Activated CD8-positive, alpha-beta memory T cell treated with anti-CD3 and anti-CD28 coated beads, Interleukin-2, amount 50 U/mL, for 48 hours (primary cell): ENCODE data around the gene PEMT.

Experiments
- DNase-seq: peaks from one replicate; pipeline ENCODE4 v3.0.0-alpha.2; 2020

PEMT gene

DNA sequence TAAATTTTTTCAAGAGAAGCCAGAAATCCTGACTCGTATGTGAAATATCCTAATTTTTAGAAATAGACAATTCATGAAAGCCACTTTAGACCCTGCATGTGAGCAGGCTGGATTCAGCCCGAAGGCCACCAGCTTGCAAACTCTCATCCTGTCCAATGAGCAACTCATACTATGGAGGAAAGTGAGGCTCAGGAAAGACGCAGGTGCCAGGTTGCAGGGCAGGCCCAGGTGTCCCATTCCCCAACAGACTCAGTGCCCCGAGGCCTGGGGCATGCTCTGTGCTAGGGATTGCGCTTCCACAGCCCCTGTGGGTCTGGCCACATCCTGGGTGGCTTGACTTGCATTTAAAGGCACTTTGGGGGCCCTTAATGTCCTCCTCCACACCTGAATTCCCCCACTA lies 78.6 kb downstream of the PEMT start:
- no peak for DNase-seq

DNA sequence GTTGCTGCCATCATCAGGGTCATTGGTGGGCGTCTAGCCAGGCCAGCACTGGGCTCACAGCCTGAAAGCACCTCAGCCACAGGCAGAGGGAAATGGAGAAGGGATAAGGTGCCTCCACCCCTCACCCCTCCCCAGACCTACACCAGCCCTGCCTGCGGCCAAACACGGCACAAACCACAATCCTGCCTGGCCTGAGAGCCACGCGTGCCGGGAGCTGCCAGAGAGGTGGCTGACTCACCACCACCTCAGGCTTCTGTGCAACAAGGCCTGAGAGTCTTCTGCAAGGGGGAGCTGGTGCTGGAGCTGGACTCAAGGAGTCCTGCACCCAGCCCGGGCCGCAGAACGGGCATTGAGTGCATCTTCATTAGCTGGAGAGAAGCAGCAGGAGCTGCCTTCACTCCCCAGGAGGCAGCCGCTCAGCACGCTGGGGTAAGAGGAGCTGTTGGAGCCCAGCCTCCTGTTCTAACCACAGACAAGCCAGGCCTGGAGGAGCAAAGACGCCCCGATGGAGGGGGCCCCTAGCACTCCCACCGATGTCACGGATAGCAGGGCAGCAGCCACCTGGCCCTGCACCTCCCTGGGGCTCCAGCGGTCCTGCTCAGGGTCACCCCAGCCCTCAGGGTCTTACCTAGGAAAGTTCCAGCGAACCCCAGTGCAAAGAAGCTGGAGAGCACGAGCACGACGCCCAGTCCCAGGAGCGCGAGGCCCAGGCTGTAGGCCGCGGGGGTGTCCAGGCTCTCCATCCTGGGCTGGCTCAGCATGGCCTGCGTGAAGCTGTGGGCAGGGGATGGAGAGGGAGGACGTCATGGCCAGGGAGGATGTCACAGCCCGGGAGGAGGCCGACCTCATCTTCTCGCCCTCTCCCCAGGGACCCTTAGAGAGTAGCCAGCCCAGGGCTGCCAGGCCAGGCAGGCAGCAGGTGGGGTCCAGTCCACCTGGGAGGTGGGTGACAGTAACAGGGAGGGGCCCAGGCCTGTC lies 79.3 kb downstream of the PEMT start:
- DNase-seq, result no peak

DNA sequence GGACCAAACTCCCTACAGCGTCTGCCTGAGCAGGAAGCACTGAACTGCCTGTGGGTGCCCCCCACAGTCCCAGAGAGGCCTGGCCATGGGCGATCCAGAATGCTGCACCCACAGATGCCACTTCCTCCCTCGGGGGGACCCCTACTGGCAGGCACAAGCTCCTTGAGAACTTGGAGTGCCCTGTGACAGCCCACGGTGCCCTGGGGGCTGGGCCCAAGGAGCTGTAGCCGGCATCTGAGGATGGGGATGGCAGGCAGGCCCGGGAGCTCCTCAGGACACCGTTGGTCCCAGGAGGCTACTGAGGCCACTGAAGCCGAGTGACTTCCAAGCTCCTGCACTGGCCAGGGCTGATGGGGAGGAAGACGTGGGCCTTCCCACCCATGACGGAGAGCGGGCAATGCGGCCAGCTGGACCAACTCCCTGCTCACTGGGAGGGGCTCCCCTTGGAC lies 80.2 kb downstream of the PEMT start:
- DNase-seq, result no peak

DNA sequence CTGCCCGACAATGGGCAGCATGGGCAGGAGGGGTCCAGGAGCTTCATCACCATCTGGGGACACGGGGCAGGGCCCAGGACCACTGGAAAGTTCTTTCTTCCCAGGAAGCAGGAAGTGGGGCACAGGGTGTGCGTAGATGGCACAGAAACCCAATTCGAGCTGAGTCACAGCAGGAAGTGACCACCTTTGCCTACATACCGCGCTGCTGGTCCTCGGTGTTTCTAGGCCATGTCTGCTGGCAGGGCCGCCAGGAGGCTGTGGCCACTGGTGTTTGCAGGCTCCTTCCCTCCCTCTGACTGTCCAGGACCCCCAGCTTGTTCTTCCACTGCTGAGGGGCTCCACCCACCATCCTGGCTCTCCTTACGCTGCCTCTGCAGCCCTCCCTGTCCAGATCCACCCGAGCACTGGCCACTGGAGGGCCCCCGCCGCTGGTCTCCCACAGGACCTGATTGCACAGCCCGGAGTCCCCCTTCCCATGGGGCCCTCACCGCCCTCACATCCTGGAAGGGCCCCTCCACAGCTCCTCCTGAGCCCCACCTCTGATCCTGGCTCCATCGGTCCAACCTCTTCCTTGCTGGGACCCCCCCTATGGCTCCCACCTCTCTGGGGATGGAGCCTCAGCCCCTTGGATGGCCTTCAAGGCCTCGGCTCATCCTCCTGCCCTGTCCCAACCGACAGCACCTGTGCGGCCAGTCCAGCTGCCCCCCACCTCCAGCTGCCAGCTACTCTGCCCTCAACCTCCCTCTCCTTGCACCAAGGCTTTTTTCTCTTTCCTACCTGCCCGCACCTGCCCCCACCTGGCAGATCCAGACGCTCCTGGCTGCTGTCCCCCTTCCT lies 80.8 kb downstream of the PEMT start:
- no peak for DNase-seq

DNA sequence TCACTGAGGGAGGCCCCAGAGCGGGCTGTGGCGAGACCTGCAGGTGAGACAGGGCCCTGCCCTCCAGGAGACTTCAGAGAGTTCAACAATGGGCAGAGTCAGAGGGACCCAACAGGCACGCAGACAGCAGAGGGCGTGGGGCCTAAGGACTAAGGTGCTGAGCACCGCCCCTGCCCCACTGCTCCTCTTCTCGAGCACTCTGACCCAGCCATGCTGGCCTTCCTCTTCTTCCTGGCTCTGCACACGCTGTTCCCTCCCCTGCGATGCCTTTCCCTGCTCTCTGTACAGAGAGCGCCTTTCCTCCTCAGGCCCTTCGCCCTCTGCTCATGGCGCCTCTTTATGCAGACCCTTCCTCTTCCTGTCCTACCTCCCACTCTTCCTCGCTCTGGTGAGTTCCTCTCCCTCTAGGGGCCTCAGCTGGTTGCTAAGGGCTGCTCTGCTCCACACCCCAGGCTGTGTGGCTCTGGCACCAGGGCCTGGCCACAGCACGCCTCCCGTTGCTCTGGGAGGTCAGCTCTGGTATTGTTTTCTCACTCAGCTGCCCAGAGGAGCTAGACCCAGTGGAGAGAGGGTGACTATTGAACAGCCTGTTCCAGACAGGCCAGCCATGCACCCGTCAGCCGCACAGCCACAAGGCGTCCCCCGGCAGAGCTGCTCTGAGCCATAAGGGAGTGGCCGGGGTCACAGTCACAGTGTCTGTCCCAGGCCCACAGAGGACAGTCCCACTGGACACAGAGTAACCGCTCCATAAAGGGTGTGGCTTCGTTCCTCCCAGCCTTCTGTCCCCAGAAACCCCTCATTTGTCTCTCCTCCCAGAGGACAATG lies 81.7 kb downstream of the PEMT start:
- no peak for DNase-seq

DNA sequence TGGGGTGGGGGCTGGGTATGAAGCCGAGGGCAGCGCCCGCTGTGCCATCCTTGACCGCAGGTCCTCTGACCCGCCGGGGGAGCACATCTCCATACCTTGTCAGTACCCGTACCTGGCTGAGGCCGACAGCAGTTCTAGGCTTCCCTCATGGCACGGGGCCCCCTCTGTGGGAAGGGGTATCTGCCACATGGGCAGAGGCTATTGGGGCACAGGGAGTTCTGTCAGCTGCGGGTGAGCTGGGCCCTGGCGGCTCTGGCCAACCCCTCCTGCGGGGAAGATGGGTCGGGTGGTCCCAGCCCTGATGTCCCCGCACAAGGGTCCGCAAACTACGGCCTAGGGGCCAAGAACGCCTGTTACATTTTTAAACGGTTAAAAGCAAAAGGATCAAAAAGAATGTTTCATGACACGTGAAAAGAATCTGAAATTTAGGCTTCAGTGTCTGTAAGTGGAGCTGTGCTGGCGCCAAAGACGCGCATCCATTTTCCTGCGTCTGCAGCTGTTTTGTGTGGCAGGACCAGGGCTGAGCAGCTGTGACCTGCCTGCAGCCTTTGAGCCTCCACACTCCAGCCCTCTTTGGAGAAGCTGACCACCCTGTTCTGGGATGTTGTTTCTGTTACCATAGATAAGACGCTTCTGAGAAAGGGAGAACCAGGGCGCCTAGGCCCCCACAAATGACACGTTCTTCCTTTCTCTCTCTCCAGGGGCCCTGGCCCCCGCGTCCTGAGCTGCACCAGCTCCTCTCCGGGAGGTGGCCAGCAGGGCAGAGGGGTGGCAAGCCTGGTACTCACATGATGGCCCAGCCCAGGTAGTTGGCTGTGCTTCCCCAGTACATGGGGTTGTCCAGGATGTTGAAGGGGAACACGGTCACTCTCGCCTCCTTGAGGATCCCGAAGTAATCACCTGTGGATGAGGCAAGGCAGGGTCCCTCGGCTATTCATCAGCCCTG lies 82.6 kb downstream of the PEMT start:
- no peak for DNase-seq

DNA sequence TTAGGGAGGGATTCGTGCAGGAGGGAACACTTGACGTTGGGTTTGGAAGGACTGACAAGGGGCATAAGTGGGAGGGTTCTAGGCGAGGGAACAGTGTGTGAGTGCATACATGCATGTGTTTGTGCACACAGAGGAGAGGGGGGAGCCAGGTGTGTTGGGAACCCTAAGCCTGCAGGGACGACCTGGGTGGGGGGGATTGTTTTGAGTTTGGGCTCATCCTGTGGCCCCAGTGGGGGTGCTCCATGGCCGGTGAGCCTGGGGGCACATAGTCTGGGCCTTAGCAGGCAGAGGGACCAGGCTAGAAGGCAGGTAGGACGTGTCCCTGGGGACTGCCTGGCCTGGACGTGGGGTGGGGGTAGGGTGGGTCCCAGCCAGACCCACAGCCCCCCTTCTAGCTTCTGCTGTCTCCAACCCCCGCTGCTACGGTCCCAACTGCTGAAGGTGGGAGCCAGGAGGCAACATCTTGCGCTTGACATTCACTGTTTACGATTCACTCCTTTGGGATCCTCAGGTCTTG lies 83.4 kb downstream of the PEMT start:
- DNase-seq, result no peak

DNA sequence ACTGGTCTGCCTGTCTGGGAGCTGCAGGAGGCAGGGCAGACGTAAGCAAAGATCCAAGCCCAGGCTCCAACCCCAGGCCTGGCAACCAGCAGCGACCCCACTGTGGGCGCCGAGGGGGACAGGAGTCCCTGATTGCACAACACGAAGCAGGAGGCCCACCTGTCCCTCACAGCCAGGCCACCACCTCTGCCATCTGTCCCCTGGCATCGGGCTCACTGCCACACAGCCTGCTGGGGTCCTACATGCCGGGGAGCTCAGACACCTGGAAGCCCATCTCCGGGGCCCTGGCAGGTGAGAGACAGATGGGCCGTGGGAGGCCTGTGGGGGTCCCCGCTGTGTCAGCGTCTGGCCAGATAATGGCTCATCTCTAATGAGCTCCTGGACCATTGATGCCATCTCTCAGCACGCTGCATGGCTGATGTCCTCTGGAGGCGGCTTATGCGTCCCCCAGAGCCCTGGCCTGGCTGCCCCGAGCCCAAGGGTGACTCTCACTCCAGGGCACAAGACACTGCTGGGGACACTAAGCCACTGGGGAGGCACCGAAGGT lies 84.0 kb downstream of the PEMT start:
- DNase-seq, result no peak

DNA sequence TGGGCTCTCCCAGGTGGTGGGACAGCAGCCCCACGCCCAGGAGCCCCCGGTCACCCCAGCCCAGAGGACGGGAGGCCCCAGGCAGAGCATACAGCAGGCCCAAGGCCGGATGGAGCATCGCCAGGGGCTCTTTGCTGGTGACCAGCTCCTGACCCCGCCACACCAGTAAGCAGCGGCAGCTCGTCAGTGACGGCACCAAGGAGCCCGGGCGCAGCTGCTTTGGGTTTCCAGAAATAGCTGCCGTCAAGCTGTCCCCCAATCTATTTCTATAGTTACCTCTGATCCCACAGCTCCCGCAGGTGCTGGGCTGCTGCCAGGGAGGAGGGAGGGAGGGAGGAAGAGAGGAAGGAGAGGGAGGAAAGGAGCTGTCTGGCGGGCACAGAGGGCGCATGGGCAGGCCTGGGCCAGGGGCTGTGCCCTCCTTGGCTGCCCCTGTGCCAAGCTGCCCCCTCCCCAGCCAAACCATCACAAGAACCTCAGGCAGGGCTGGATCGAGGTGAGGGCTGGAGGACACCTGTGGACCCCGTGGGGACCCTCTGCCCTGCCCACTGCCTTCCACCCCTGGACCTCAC lies 84.5 kb downstream of the PEMT start:
- no peak for DNase-seq

DNA sequence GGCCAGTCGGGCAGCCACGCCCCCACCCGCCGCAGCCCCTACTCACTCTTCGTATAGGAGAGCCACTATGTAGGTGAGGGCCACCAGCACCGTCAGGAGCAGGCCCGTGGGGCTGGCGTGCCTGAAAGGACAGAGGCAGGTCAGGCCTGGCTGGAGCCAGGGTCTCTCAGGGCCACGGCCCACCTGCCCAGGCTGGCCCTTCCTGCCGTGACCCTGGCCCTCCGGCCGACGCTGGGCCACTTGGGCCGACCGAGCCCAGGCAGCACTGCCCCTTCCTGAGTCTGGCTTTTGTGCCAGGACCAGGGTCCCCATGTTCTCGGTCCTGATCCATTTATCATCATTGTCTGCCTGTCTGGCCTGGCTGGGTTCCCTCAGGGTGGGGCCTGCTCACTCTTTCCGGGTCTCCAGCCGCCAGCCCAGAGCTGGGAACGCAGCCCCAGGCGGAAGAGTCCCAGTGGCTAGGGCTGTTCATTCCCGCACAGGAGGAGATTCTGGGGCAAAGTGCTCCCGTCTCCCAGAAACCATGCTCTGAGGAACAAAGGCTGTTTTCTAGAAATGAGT lies 85.2 kb downstream of the PEMT start:
- no peak for DNase-seq

DNA sequence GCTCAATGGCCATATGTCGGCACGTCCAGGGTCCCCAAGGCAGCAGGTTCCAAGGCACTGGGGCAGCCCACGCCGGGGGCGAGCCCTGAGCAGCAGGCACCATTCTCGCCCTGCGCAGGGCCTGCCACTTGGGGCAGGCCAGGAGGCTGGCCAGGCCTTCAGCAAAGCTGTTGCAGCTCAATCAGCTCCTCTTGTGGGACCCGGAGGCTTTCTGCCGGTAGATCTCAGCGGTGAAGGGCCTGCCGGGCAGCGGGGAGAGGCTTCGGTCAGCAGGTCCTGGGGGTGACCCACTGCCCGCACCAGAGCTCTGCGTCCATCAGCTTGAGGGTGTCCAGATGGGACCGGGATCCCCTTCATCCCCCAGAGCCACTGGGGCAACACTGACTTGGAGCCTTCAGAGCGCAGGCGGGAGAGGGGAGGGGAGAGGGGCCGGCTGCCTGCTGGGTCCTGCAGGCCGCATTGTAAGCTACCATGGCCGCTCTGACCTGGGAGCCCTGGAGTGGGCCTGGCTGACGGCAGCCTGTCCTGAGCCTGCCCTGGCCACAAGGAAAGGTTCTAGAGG lies 85.8 kb downstream of the PEMT start:
- no peak for DNase-seq

DNA sequence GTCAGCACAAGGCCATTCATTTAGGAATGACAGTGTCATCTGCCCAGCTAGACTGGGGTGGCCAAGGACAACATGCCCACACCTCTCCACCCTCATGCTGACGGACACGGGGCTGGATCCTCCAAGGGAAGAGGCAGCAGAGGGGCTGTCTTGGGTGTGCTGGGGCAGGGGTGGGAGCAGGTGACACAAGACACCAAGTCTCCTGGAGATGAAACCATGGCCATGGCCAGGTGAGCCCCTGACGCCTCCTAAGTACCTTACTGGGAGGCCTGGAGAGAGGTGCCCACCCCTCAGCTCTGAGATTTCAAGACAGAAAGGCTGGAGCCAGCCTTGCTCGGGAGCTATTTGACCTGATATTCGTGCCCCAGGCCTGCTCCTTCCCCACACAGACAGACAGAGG lies 86.4 kb downstream of the PEMT start:
- no peak for DNase-seq

DNA sequence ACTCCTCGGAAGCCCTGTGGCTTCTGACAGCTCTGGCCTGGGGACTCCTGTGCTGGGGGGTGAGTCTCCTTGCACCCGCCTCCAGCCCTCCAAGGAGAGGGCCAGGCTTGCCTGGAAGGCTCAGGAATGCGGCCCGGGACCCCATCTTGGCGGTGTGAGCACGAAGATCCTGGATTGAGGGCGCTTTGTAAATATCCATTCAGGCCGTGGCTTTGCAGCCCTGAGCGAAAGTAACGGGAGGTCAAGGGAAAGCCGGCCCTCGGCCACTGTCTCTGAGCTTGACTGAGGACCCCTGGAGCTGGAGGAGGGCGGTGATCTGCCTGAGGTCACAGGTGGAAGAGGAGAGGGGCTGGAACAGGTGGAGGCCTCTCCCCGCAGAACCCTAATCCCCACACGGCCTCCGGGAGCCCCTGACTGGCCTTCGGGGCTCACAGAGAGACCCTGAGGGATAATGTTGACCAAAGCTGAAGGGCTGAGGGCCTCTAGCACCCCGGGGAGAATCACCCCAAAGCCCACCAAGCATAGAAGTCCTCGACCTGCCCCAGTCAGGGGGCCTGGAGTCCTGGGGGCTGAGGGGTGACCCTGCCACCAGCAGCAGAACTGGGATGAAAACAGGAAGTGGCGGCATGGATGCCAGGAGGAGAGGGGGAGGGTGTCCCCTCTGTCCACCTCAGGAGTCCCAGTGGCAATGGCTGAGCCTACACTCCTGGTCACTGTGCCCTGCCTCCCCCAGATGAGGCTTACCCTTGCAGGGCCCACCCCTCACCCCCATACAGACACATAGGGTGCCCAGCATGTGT lies 87.0 kb downstream of the PEMT start:
- no peak for DNase-seq

DNA sequence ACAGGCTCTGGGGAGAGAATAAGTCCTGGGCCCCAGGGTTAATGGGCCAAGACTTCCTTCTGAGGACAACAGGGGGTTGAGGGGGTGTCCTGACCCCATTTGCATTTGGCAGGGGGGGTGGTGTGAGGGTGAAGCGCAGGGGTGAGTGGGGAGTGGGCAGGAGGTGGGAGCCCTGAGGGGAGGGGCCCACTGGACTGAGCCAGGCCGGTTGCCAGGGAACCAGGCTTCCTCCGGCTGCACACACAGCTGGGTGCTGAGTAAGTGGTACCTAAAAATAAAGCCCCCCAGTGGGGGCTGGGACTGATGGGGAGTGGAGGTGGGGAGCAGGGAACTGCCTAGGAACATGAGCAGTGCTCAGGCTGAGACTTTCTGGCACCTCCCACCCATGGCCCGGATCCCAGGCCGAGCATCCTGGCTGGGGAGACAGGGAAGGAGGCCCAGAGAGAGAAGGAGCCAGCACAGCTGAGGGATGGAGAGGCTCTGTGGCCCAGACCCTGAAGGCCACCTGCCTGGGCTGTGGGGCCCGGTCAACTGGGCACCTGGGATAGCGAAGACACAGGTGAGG lies 87.9 kb downstream of the PEMT start:
- no peak for DNase-seq

DNA sequence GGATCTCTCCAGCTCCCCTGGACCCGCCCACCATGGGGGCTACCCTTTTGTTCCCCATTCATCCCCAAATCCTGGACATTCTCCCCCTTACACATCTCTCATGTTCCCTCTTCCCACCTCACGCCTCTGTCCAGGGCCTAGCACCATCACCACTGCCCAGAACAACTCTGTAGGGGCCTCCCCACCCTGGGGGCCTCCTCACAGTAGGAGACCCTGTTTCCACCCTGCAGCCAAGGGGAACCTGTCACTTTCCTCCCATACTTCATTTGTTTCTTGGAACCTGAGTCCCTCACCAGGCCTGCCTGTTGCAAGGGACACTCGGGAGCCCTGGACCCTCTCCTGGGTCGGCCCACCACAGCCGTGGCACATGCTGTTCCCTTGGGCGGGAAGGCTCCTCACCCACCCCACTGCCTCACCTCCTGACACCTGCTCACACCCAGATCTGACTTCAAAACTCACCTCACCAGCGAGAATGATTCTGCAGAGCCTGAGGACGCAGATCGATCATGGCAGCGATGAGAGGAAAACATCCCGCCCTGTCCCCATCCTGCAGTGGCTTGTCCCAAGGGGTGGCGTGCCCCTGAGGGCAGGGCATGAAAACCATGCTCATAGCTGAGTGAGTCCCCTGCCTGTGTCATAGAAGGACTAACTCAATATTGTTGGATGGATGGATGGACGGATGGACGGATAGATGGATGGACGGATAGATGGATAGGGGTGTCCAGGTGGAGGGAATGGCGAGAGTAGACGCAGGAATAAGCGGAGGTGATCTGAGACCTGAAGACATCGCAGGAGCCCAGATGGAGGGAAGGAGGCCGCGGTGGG lies 88.6 kb downstream of the PEMT start:
- DNase-seq, result no peak

DNA sequence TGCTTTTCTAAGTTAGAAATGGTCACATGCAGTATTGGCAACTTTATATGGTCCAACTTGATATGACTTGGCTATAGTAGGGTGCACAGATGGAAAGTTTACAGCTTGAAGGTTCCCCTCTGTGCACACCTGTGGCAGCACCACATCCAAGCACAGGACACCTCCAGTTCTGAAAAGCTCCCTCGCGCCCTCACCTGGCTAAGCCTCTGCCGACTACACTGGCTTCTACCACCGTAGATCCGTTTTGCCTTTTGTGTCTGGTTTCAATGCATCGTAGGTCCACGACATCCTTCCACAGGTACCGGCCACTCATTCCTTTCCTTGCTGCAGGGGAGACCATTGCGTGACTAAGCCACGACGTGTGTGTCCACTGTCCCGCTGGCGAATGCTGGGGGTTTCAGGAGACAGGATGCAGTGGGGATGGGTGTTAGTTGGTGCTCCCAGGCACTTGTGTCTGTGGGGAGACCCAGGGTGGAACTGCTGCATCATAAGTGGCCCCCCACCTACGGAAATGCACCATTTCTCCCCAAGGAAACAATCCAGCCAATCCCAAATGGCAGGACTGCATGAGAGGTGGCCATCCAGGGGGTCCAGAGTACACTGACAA lies 90.4 kb downstream of the PEMT start:
- DNase-seq, result no peak

DNA sequence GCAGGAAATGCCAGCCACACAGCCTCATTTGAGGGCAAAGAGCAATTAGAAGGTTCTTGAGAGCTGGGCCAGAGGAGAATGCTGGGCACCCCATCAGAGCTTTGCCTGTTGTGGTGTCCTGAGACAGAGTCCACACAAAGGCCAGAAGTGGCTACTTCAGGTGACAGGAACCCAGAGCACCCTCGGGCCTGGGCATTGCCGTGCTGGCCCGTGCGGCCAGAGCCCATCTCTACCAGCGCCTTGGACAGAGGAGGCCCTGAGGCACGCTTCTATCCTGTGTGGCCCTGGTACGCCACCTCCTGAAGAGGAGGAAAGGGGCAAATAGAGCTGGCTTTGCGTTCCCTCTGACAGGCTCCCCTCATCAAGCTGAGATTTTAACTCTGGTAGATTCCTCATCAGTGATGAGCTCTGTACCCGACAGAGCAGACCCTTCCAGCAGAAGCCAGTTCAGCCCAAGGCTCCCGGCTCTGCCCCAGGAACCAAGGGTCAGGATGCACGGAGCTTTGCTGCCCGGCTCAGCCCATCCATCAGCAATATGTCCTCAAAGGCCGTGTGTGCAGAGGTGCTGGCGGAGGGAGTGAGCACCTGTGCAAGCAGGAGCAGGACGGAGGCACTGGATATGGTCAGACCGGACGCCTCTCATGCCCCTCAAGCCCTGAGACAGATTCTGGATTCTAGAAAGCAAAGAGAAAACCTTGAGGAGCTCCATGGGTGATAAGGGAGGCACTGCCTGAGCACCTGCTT lies 91.9 kb downstream of the PEMT start:
- DNase-seq, result no peak
